NCI-H526 (cell line): ENCODE measurements around the gene PAX5.
A peak's percentile ranks its signal among the peaks of the same experiment; 100 is the strongest.

Experiments
- DNase-seq, 2 experiments: peaks; one replicate each; lab custom pipeline; 2025; lab: John Stamatoyannopoulos, UW

Gene PAX5

GRCh38 chr9:36987891-36988290 is 46.2 kb downstream of the PAX5 start:
- DNase-seq, result no peak

GRCh38 chr9:36987409-36987808 is 46.7 kb downstream of the PAX5 start:
- no peak for DNase-seq

- DNase-seq, result no peak
Measured at GRCh38 chr9:36986468-36987408, 47.3 kb downstream of the PAX5 start.

- DNase-seq, result no peak
Measured at GRCh38 chr9:36985769-36986467, 48.1 kb downstream of the PAX5 start.

GRCh38 chr9:36985061-36985768 is 48.9 kb downstream of the PAX5 start:
- DNase-seq, result no peak

- DNase-seq, result peak; percentile 72 to 73
Measured at GRCh38 chr9:36980148-36980974, 53.7 kb downstream of the PAX5 start.

GRCh38 chr9:36976371-36977030 is 57.6 kb downstream of the PAX5 start:
- no peak for DNase-seq

GRCh38 chr9:36974731-36975130 is 59.3 kb downstream of the PAX5 start:
- DNase-seq, result no peak

GRCh38 chr9:36971935-36972488 is 62.1 kb downstream of the PAX5 start:
- DNase-seq, result no peak

- DNase-seq, result no peak
Measured at GRCh38 chr9:36970007-36970888, 63.8 kb downstream of the PAX5 start.

- DNase-seq, result peak in 1 of 2 experiments; percentile 8
Measured at GRCh38 chr9:36969216-36969771, 64.8 kb downstream of the PAX5 start.

GRCh38 chr9:36968574-36969215 is 65.4 kb downstream of the PAX5 start:
- DNase-seq, result no peak

- no peak for DNase-seq
Measured at GRCh38 chr9:36967997-36968396, 66.1 kb downstream of the PAX5 start.

- no peak for DNase-seq
Measured at GRCh38 chr9:36966371-36967097, 67.5 kb downstream of the PAX5 start.

GRCh38 chr9:36964791-36965190 is 69.3 kb downstream of the PAX5 start:
- no peak for DNase-seq

- DNase-seq, result no peak
Measured at GRCh38 chr9:36963346-36963745, 70.7 kb downstream of the PAX5 start.

GRCh38 chr9:36962691-36963090 is 71.4 kb downstream of the PAX5 start:
- no peak for DNase-seq
